Bronchial epithelial cell (primary cell): ENCODE results near the gene TSNAX. TPM values are rescaled to one million over a fixed set of nuclear protein-coding genes. Genes with fewer than 3 reads are reported as not detected.

Experiments
- DNase-seq: peaks from one replicate; pipeline ENCODE4 v3.0.0-alpha.2; 2010; ENCODE audit warnings: low read depth
- FAIRE-seq: peaks from 2 replicates; lab custom pipeline; 2011; peaks lifted over from hg19 to GRCh38; lab: Jason Lieb, UNC
- H3K27me3 ChIP-seq: 2 replicates; pipeline ENCODE4 v1.5.1; 2011; ENCODE audit warnings: low read length; ENCODE audit not compliant: control insufficient read depth, insufficient read depth
- H3K36me3 ChIP-seq: 2 replicates; pipeline ENCODE4 v1.5.1; 2011; ENCODE audit warnings: low read length; ENCODE audit not compliant: control insufficient read depth, insufficient read depth
- H3K4me3 ChIP-seq: 2 replicates; pipeline ENCODE4 v1.5.1; 2011; ENCODE audit warnings: mild to moderate bottlenecking, low read depth, low read length, control low read depth
- CTCF ChIP-seq: IDR thresholded peaks from 2 replicates; pipeline ENCODE4 v1.5.1; 2011; ENCODE audit warnings: mild to moderate bottlenecking, moderate library complexity, low read length, control low read depth, inconsistent platforms; ENCODE audit not compliant: insufficient read depth, severe bottlenecking
- total RNA-seq: library from RNA; depleted of rRNA; stranded (reverse); fragments of >200 nt; gene quantifications from 2 replicates; pipeline ENCODE4 v1.2.1, GENCODE V29; 2014

TSNAX gene
- total RNA-seq, 1 donor from 2014 or later: 27.1 TPM

DNA sequence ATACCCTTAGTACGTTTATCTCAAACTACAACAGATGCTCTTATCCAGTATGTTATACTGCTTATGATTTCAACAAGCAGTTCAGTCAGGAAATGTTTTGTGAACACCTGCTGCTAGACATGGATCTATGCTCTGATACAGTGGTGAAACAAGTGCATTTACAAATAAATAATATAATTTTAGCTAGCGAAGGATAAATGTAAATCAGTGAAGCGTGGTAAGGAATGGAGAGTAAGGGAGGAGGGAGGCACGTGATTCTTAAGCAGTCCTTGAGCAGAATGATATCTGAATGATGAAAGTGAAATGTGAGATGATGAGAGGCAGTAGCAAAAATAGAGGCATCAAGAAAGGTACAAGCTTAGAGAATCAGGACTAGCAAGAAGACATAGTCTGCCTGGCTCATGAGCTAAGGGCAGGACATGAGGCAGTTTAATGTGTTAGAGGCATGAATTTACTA is 6.3 kb downstream of the TSNAX start:
- no peak for TF ChIP-seq CTCF
- H3K27me3 ChIP-seq: no peaks in the 10 kb centered on the region
- peaks cover 2% of the 10 kb centered on the region for H3K36me3 ChIP-seq
- no peak for FAIRE-seq
- DNase-seq: no peak
- H3K4me3 ChIP-seq: no peak overlapping the region

DNA sequence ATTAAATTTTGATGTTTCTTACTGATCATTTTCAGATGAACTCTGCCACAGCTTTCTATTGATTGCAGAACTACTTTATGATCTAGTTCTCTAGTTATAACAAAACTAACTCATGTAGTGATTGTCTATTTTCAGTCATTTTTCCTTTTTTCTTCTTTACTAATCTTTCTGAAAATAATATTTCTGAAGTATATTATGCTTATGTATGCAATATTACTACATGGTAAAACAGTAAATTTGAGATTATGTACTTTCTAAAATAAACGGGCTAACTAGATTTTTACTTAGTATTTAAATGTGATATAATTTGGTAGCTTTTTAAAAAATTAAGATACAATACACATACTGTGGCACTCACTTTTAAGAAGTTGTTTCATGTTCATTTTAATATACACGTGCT is 7.6 kb downstream of the TSNAX start:
- no peaks in the 10 kb centered on the region for H3K27me3 ChIP-seq
- peaks cover 1% of the 10 kb centered on the region for H3K36me3 ChIP-seq
- no peak for TF ChIP-seq CTCF
- H3K4me3 ChIP-seq: no peak overlapping the region
- DNase-seq (no peak), FAIRE-seq (no peak)

DNA sequence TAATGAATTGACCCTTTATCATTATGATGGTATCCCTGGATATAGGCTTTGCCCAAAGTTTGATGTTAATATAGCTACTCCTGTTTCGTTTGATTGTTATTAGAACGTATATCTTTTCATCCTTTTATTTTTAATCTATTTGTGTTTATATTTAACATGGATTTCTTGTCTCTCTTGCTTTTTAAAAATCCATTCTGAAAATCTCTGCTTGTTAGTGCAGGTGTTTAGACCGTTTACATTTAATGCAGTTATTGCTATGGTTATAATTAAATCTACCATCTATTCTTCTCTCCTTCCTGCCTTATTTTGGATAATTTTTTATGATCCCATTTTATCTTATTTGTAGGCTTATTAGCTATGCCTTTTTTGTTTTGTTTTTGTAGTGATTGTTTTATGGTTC is 12.4 kb downstream of the TSNAX start:
- no peak overlapping the region for H3K4me3 ChIP-seq
- H3K36me3 ChIP-seq: peaks cover 1% of the 10 kb centered on the region
- DNase-seq (no peak), FAIRE-seq (no peak)
- TF ChIP-seq CTCF: no peak
- no peaks in the 10 kb centered on the region for H3K27me3 ChIP-seq

- no peak for DNase-seq
- H3K36me3 ChIP-seq: peaks cover 1% of the 10 kb centered on the region
- no peak overlapping the region for H3K4me3 ChIP-seq
- no peak for TF ChIP-seq CTCF
- no peak for FAIRE-seq
- H3K27me3 ChIP-seq: no peaks in the 10 kb centered on the region
Observed at GRCh38 chr1:231541842-231542241, 13.4 kb downstream of the TSNAX start.

DNA sequence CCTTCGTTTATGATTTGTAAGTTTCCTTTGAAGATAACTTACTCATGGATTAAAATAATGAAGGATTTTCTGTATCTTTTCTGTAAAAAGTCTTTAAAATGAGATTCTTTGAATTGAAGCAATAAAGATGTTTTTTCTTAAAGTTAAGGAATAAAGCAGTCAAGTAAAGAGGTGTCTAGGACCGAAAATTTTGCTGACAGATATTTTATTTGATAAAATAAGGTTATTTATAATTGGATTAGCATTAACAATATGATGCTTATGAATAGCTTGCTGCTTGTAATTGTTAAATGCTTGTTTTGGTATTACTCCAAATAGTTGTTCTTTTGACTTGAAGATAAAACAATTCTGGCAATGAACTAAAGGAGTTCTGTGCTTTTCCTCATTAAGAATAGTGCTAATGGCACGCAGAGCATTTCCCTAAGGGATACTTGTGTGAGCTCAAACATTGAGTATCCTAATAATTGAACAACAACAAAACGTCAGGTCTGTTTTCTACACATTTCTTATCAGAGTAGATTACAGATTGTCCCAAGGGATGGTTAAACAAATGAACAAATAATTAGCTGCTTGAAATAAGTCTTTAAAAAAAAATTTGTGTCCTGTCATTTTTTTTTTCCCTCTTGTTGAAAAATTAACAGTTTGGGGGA is 16.6 kb downstream of the TSNAX start:
- no peak overlapping the region for H3K4me3 ChIP-seq

More for the DNA sequence above, 16.6 kb downstream of the TSNAX start:
- no peaks in the 10 kb centered on the region for H3K27me3 ChIP-seq
- H3K36me3 ChIP-seq: no peaks in the 10 kb centered on the region
- DNase-seq (no peak), FAIRE-seq (no peak)
- no peak for TF ChIP-seq CTCF
